ENCODE results near the gene SRRD. TPM values are rescaled to one million over a fixed set of nuclear protein-coding genes. Genes with fewer than 3 reads are reported as not detected.

The SRRD gene
- total RNA-seq, 1 donor from 2014 or later, result 34.4 TPM

DNA sequence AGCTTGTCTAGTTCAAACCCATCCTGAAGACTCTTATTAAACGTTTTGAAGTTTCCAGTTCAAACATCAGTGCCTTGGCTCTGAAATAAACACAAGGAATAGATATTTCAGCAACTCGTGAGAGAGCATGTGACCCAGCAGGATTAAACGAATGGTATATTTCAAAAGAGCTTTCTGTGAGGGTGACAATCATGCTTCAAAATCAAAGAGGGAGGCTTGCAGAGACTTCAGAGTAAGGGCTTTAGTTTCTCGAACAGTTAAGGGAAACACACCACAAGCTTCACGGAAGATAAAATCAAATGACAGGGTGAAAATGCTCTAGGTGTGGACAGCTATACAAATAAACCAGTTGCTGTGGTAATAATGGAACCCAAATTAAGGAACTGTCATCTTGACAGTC, 1.5 kb upstream of the SRRD start:
- no peaks in the 10 kb centered on the region for H3K9me3 Mint-ChIP-seq (ENCODE audit: unreplicated experiment)
- peaks cover 57% of the 10 kb centered on the region for H3K4me1 Mint-ChIP-seq (ENCODE audit: low read depth, unreplicated experiment)
- H3K27me3 Mint-ChIP-seq (ENCODE audit: low read depth, unreplicated experiment), result no peaks in the 10 kb centered on the region
- Histone ChIP-seq H3K36me3 (ENCODE audit: insufficient read depth, low read length) (peaks cover 4% of the 10 kb centered on the region), H3K4me3 (ENCODE audit: insufficient read depth, low read depth, low read length) (no peak overlapping the region), H3K27ac (ENCODE audit: low read depth, low read length) (no peak overlapping the region), H3K4me2 (ENCODE audit: low read length) (peak overlapping the region; percentile 100), H3K9me3 (ENCODE audit: insufficient read depth, low read depth, low read length) (no peaks in the 10 kb centered on the region), H2AFZ (ENCODE audit: low read depth, low read length) (no peak overlapping the region), H3K27me3 (ENCODE audit: insufficient read depth, low read length) (no peaks in the 10 kb centered on the region), H4K20me1 (ENCODE audit: insufficient read depth, low read length) (no peaks in the 10 kb centered on the region), H3K4me1 (ENCODE audit: insufficient read depth, low read length) (peaks cover 36% of the 10 kb centered on the region), H3K79me2 (ENCODE audit: insufficient read depth, low read length) (peaks cover 74% of the 10 kb centered on the region), H3K9ac (ENCODE audit: low read length) (no peak overlapping the region)
- TF ChIP-seq EZH2 (IDR thresholded peaks at IDR 0.05; ENCODE audit: insufficient read depth, low read length), result no peak
- TF ChIP-seq, protein P1, sequence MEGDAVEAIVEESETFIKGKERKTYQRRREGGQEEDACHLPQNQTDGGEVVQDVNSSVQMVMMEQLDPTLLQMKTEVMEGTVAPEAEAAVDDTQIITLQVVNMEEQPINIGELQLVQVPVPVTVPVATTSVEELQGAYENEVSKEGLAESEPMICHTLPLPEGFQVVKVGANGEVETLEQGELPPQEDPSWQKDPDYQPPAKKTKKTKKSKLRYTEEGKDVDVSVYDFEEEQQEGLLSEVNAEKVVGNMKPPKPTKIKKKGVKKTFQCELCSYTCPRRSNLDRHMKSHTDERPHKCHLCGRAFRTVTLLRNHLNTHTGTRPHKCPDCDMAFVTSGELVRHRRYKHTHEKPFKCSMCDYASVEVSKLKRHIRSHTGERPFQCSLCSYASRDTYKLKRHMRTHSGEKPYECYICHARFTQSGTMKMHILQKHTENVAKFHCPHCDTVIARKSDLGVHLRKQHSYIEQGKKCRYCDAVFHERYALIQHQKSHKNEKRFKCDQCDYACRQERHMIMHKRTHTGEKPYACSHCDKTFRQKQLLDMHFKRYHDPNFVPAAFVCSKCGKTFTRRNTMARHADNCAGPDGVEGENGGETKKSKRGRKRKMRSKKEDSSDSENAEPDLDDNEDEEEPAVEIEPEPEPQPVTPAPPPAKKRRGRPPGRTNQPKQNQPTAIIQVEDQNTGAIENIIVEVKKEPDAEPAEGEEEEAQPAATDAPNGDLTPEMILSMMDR (IDR thresholded peaks at IDR 0.05; ENCODE audit: insufficient read depth, low read depth, low read length), result no peak
- no peak for FAIRE-seq
- peak overlapping the region; percentile 97 for H3K4me3 Mint-ChIP-seq (ENCODE audit: unreplicated experiment)
- no peak for DNase-seq (ENCODE audit: low read depth)
- peaks cover 4% of the 10 kb centered on the region for H3K36me3 Mint-ChIP-seq (ENCODE audit: low read depth, unreplicated experiment)
- H3K27ac Mint-ChIP-seq (ENCODE audit: unreplicated experiment), result no peak overlapping the region

DNA sequence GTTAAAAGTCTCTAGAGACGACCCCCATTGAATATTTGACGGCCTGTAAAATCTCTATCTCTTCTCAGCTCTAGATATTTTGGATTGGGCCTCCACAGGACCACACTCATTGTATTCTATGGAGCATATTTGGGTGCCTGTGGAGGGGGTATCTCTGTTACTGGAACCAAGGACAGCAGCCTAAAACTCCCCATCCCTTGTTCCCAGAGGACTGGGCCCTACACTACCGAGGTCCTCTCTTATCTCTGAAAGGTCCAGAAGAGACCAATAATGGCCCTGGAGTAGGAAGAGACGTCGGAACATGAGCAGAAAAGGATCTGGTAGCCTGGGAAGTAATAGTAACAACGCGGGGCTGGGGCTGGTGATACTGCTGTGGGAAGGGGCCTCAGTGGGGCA, 636 bp upstream of the SRRD start:
- DNase-seq (ENCODE audit: low read depth) (no peak), FAIRE-seq (no peak)
- Histone ChIP-seq H3K36me3 (ENCODE audit: insufficient read depth, low read length) (peaks cover 11% of the 10 kb centered on the region), H2AFZ (ENCODE audit: low read depth, low read length) (peak overlapping the region; percentile 90), H3K79me2 (ENCODE audit: insufficient read depth, low read length) (peaks cover 79% of the 10 kb centered on the region), H3K9me3 (ENCODE audit: insufficient read depth, low read depth, low read length) (no peaks in the 10 kb centered on the region), H3K4me3 (ENCODE audit: insufficient read depth, low read depth, low read length) (peak overlapping the region; percentile 99), H3K27me3 (ENCODE audit: insufficient read depth, low read length) (no peaks in the 10 kb centered on the region), H4K20me1 (ENCODE audit: insufficient read depth, low read length) (no peaks in the 10 kb centered on the region), H3K4me1 (ENCODE audit: insufficient read depth, low read length) (peaks cover 30% of the 10 kb centered on the region), H3K4me2 (ENCODE audit: low read length) (peak overlapping the region; percentile 100), H3K9ac (ENCODE audit: low read length) (peak overlapping the region; percentile 99), H3K27ac (ENCODE audit: low read depth, low read length) (peak overlapping the region; percentile 96)
- H3K4me1 Mint-ChIP-seq (ENCODE audit: low read depth, unreplicated experiment), result peaks cover 48% of the 10 kb centered on the region
- H3K9me3 Mint-ChIP-seq (ENCODE audit: unreplicated experiment), result no peaks in the 10 kb centered on the region
- H3K36me3 Mint-ChIP-seq (ENCODE audit: low read depth, unreplicated experiment), result peaks cover 6% of the 10 kb centered on the region
- no peaks in the 10 kb centered on the region for H3K27me3 Mint-ChIP-seq (ENCODE audit: low read depth, unreplicated experiment)
- H3K4me3 Mint-ChIP-seq (ENCODE audit: unreplicated experiment), result peak overlapping the region; percentile 97
- H3K27ac Mint-ChIP-seq (ENCODE audit: unreplicated experiment), result peak overlapping the region; percentile 98
- TF ChIP-seq EZH2 (IDR thresholded peaks at IDR 0.05; ENCODE audit: insufficient read depth, low read length), result no peak
- TF ChIP-seq, protein P1 (IDR thresholded peaks at IDR 0.05; ENCODE audit: insufficient read depth, low read depth, low read length), result no peak

DNA sequence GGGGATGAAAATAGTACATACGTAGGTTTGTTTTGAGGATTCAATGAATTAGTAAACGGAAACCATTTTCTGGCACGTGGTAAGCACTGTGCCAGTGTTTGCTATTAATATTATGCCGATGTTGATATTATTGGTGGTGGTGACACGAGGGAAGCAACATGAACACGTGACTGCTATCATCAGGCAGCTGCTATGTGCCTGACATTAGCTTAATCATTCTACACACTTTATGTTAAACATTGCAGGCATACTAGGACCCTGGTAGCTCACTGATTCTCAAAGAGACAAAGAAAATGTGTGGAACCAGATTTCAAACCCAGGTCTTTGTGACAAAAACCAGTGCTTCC, 656 bp downstream of the SRRD start:
- Mint-ChIP-seq H3K4me1 (ENCODE audit: low read depth, unreplicated experiment) (peaks cover 43% of the 10 kb centered on the region), H3K27ac (ENCODE audit: unreplicated experiment) (peak overlapping the region; percentile 70), H3K27me3 (ENCODE audit: low read depth, unreplicated experiment) (no peaks in the 10 kb centered on the region), H3K4me3 (ENCODE audit: unreplicated experiment) (peak overlapping the region; percentile 97), H3K36me3 (ENCODE audit: low read depth, unreplicated experiment) (peaks cover 10% of the 10 kb centered on the region), H3K9me3 (ENCODE audit: unreplicated experiment) (no peaks in the 10 kb centered on the region)
- Histone ChIP-seq H3K4me2 (ENCODE audit: low read length) (peak overlapping the region; percentile 100), H3K27me3 (ENCODE audit: insufficient read depth, low read length) (no peaks in the 10 kb centered on the region), H4K20me1 (ENCODE audit: insufficient read depth, low read length) (no peaks in the 10 kb centered on the region), H3K9me3 (ENCODE audit: insufficient read depth, low read depth, low read length) (no peaks in the 10 kb centered on the region), H3K27ac (ENCODE audit: low read depth, low read length) (peak overlapping the region; percentile 96), H2AFZ (ENCODE audit: low read depth, low read length) (peak overlapping the region; percentile 90), H3K9ac (ENCODE audit: low read length) (peak overlapping the region; percentile 99), H3K4me1 (ENCODE audit: insufficient read depth, low read length) (peaks cover 24% of the 10 kb centered on the region), H3K79me2 (ENCODE audit: insufficient read depth, low read length) (peaks cover 79% of the 10 kb centered on the region), H3K4me3 (ENCODE audit: insufficient read depth, low read depth, low read length) (peak overlapping the region; percentile 99), H3K36me3 (ENCODE audit: insufficient read depth, low read length) (peaks cover 23% of the 10 kb centered on the region)
- DNase-seq (ENCODE audit: low read depth) (no peak), FAIRE-seq (no peak)
- no peak for TF ChIP-seq EZH2 (IDR thresholded peaks at IDR 0.05; ENCODE audit: insufficient read depth, low read length)
- TF ChIP-seq, protein P1 (IDR thresholded peaks at IDR 0.05; ENCODE audit: insufficient read depth, low read depth, low read length), result no peak

All from astrocyte (in vitro differentiated cells and primary cell).